Endodermal cell (in vitro differentiated cells): ENCODE measurements around the gene UNC13B. TPM values are rescaled to one million over a fixed set of nuclear protein-coding genes. Genes with fewer than 3 reads are reported as not detected.
A peak's percentile ranks its signal among the peaks of the same experiment; 100 is the strongest.

Source experiments
- DNase-seq: peaks from one replicate; pipeline ENCODE4 v3.0.0-alpha.2; 2017
- H3K27ac ChIP-seq: 2 replicates; pipeline ENCODE4 v1.5.1; 2013; ENCODE audit warnings: mild to moderate bottlenecking, low read depth, low read length, moderate library complexity
- H3K27me3 ChIP-seq: 2 replicates; pipeline ENCODE4 v1.6.1; 2013; ENCODE audit warnings: mild to moderate bottlenecking, low read length, moderate library complexity; ENCODE audit not compliant: insufficient read depth, control insufficient read depth, poor library complexity, severe bottlenecking
- H3K36me3 ChIP-seq: 2 replicates; pipeline ENCODE4 v1.7.0; 2013; ENCODE audit warnings: mild to moderate bottlenecking, low read length, moderate library complexity; ENCODE audit not compliant: control insufficient read depth, insufficient read depth
- H3K4me1 ChIP-seq: one replicate; pipeline ENCODE4 v1.7.0; 2013; ENCODE audit warnings: low read length; ENCODE audit not compliant: control insufficient read depth, insufficient read depth
- H3K4me3 ChIP-seq: 2 replicates; pipeline ENCODE4 v1.5.1; 2013; ENCODE audit warnings: mild to moderate bottlenecking, low read length, moderate library complexity
- H3K9ac ChIP-seq: 2 replicates; pipeline ENCODE4 v1.6.1; 2013; ENCODE audit warnings: mild to moderate bottlenecking, low read length, moderate library complexity; ENCODE audit not compliant: poor library complexity, severe bottlenecking; ENCODE audit errors: extremely low read depth
- H3K9me3 ChIP-seq: 2 replicates; pipeline ENCODE4 v1.6.1; 2013; ENCODE audit warnings: mild to moderate bottlenecking, low read length, moderate library complexity; ENCODE audit not compliant: control insufficient read depth
- H3K27ac Mint-ChIP-seq: 2 replicates; pipeline ENCODE4 v1.8.0; 2020; ENCODE audit warnings: mixed read lengths
- H3K27me3 Mint-ChIP-seq: 2 replicates; pipeline ENCODE4 v1.8.0; 2021; ENCODE audit warnings: mild to moderate bottlenecking, mixed read lengths; ENCODE audit not compliant: insufficient read depth
- H3K36me3 Mint-ChIP-seq: 2 replicates; pipeline ENCODE4 v1.8.0; 2020; ENCODE audit warnings: low read depth, mixed read lengths
- H3K4me1 Mint-ChIP-seq: 2 replicates; pipeline ENCODE4 v1.8.0; 2020; ENCODE audit warnings: mixed read lengths
- H3K4me3 Mint-ChIP-seq: 2 replicates; pipeline ENCODE4 v1.8.0; 2020; ENCODE audit warnings: mild to moderate bottlenecking, moderate library complexity, mixed read lengths
- H3K9me3 Mint-ChIP-seq: 2 replicates; pipeline ENCODE4 v1.8.0; 2020; ENCODE audit warnings: mild to moderate bottlenecking, mixed read lengths
- CTCF ChIP-seq: fragments of 200-600 bp; sonication (generic); conservative IDR thresholded peaks from 2 replicates; pipeline ENCODE4 v1.5.0; 2021; ENCODE audit warnings: antibody characterized with exemption, mild to moderate bottlenecking
- WGBS, 2 experiments: methylation state at CpG; one replicate each; pipeline versions ENCODE4 v1.1.5 to v1.1.7; 2013; ENCODE audit warnings: missing lambda C conversion rate in 2 of 2, mixed read lengths in 1 of 2; ENCODE audit not compliant: insufficient coverage in 1 of 2, insufficient read length in 1 of 2; 5-methylcytosine and 5-hydroxymethylcytosine counted together
- total RNA-seq, 2 donors: library from RNA; stranded (reverse); fragmentation: NEBNext Ultra II Directional in 1 of 2; extraction: Animal tissue kit (Norgen Biotek cat#: 25700) in 1 of 2; gene quantifications; 2 replicates in 1 of 2; 3 replicates in 1 of 2; pipeline ENCODE4 v1.2.1, GENCODE V29; 2021

UNC13B gene
- total RNA-seq, 2 donors from 2014 or later: 53.9 to 57.2 TPM

- Histone ChIP-seq H3K9me3 (no peaks in the 10 kb centered on the region), H3K4me3 (no peak overlapping the region), H3K27me3 (no peaks in the 10 kb centered on the region), H3K4me1 (peaks cover 3% of the 10 kb centered on the region), H3K36me3 (peaks cover 10% of the 10 kb centered on the region), H3K27ac (peak overlapping the region; percentile 88), H3K9ac (no peak overlapping the region)
- Mint-ChIP-seq H3K36me3 (peaks cover 15% of the 10 kb centered on the region), H3K9me3 (no peaks in the 10 kb centered on the region), H3K27me3 (no peaks in the 10 kb centered on the region), H3K4me1 (peaks cover 16% of the 10 kb centered on the region), H3K27ac (no peak overlapping the region), H3K4me3 (no peak overlapping the region)
- no peak for DNase-seq
- no peak for TF ChIP-seq CTCF
- 82 to 87% methylated on average over 2 of the region's 2 CpGs for WGBS, 2 experiments
Observed at GRCh38 chr9:35293376-35293964, 131.7 kb downstream of the UNC13B start.

- Histone ChIP-seq H3K36me3 (peaks cover 10% of the 10 kb centered on the region), H3K4me1 (peaks cover 3% of the 10 kb centered on the region), H3K27ac (peak overlapping the region; percentile 88), H3K27me3 (no peaks in the 10 kb centered on the region), H3K9me3 (no peaks in the 10 kb centered on the region), H3K9ac (no peak overlapping the region), H3K4me3 (no peak overlapping the region)
- Mint-ChIP-seq H3K4me3 (no peak overlapping the region), H3K27ac (no peak overlapping the region), H3K4me1 (peaks cover 16% of the 10 kb centered on the region), H3K36me3 (peaks cover 17% of the 10 kb centered on the region), H3K9me3 (no peaks in the 10 kb centered on the region), H3K27me3 (no peaks in the 10 kb centered on the region)
- no peak for TF ChIP-seq CTCF
- no peak for DNase-seq
- whole genome bisulfite sequencing, 2 experiments: 85 to 90% methylated on average over 2 to 6 of the region's 6 CpGs
Observed at GRCh38 chr9:35294066-35294465, 132.3 kb downstream of the UNC13B start.

GRCh38 chr9:35294556-35294955, 132.7 kb downstream of the UNC13B start:
- H3K4me1 ChIP-seq: peaks cover 3% of the 10 kb centered on the region
- Mint-ChIP-seq H3K4me3 (no peak overlapping the region), H3K4me1 (peaks cover 16% of the 10 kb centered on the region), H3K27ac (no peak overlapping the region), H3K27me3 (no peaks in the 10 kb centered on the region), H3K9me3 (no peaks in the 10 kb centered on the region), H3K36me3 (peaks cover 17% of the 10 kb centered on the region)
- no peak overlapping the region for H3K27ac ChIP-seq
- peaks cover 10% of the 10 kb centered on the region for H3K36me3 ChIP-seq
- H3K9me3 ChIP-seq: no peaks in the 10 kb centered on the region
- H3K9ac ChIP-seq: no peak overlapping the region
- WGBS, 2 experiments: 92 to 94% methylated on average over 6 of the region's 6 CpGs
- H3K4me3 ChIP-seq: no peak overlapping the region
- no peak for TF ChIP-seq CTCF
- no peaks in the 10 kb centered on the region for H3K27me3 ChIP-seq
- no peak for DNase-seq
